ENCODE measurements around the gene MAP4K4. TPM values are rescaled to one million over a fixed set of nuclear protein-coding genes. Genes with fewer than 3 reads are reported as not detected.

Gene MAP4K4
- 100 to 1,000 TPM; 129 to 142 TPM for total RNA-seq

DNA sequence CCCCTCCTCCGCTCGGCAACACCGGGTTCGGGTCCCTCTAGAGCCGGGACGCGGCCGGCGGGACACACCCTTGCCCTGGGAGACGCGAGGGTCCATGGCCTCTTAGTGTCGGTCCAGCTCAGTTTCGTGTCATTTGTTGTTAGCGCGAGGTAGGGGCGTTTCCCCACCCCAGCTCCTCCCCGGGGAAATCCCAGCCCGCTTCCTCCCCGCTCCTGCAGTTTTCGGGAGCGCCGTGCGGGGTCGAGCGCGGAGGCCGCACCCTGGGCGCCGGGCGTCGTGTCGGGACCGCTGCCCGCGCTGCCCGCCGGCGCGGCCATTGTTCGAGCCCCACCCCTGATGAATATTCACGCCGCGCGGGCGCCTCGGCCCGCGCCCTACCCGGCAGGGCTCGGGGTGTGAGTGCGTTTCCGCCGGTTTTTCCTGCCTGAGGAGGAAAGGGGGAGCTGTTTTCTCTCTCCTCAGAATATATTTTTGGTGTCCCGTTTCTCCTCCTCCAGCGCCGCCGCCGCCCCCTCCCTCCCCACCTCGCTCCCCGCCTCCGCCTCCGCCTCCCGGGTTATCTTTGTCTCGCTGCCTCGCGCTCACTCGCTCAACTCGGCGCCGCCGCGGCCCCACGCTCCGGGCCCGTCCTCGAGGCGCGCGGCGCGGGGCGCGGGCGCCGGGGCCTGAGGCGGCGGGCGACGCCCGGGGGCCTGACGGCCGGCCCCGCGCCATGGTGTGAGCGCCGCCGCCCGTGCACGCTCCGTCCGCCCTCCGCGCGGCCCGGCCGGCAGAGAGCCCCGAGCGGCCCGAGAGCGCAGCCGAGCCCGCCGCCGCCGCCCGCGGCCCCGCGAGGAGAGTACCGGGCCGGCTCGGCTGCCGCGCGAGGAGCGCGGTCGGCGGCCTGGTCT, at the start of gene MAP4K4:
Gene MAP4K4 (plus strand): TSS at position 584 of the 890 bp plus-strand sequence. CDS start 374 bp downstream, outside the sequence.
- POLR2A ChIA-PET, result interaction anchor here (1.0 kb wide), 1 partner anchor 20 kb away, joined by 3 read pairs; no protein-coding TSS in a partner anchor
- Mint-ChIP-seq H3K36me3 (ENCODE audit: low read depth) (peaks cover 18% of the 10 kb centered on the region), H3K4me1 (peaks cover 19% of the 10 kb centered on the region), H3K27ac (peak within 1 kb of the TSS; percentile 95), H3K9me3 (peaks cover 3% of the 10 kb centered on the region), H3K27me3 (no peaks in the 10 kb centered on the region), H3K4me3 (peak within 1 kb of the TSS; percentile 81)
- DNase-seq, result peak; percentile 84
- CTCF ChIA-PET, result interaction anchor here (0.6 to 1.9 kb wide), 5 partner anchors 10 to 250 kb away, joined by 3 to 9 read pairs (median 6); no protein-coding TSS in a partner anchor

DNA sequence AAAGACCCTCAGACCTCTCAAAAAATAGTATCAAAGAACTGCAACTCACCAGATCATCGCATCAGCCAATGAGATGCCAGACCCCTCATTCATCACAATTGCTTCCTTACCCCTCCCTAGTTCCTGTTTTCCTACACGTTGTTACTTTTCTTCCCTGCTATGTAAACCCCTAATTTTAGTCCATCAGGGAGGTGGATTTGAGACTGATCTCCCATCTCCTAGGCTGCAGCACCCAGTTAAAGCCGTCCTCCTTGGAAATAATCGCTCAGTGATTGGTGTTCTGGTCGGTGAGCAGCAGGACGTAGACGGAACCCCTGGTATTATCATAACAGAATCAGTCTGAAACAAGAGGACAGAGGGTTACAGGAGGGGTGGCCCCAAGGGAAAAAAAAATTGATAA, 44.0 kb upstream of the MAP4K4 start:
- ChIA-PET CTCF (interaction anchor here (0.6 kb wide), 1 partner anchor 1905 kb away, joined by 3 read pairs; no protein-coding TSS in a partner anchor), POLR2A (no interaction called here)
- no peaks in the 10 kb centered on the region for H3K27me3 Mint-ChIP-seq
- DNase-seq, result no peak
- H3K4me1 Mint-ChIP-seq, result peaks cover 21% of the 10 kb centered on the region
- peak overlapping the region; percentile 6 for H3K27ac Mint-ChIP-seq
- peaks cover 5% of the 10 kb centered on the region for H3K9me3 Mint-ChIP-seq
- H3K36me3 Mint-ChIP-seq (ENCODE audit: low read depth), result peaks cover 7% of the 10 kb centered on the region
- no peak overlapping the region for H3K4me3 Mint-ChIP-seq

- no peak overlapping the region for H3K4me3 Mint-ChIP-seq
- peaks cover 7% of the 10 kb centered on the region for H3K36me3 Mint-ChIP-seq (ENCODE audit: low read depth)
- H3K9me3 Mint-ChIP-seq, result peaks cover 5% of the 10 kb centered on the region
- ChIA-PET CTCF (no interaction called here), POLR2A (interaction anchor here (0.7 kb wide), 1 partner anchor 10 kb away, joined by 4 read pairs; no protein-coding TSS in a partner anchor)
- no peak for DNase-seq
- peaks cover 19% of the 10 kb centered on the region for H3K4me1 Mint-ChIP-seq
- no peaks in the 10 kb centered on the region for H3K27me3 Mint-ChIP-seq
- no peak overlapping the region for H3K27ac Mint-ChIP-seq
Observed at GRCh38 chr2:101655702-101656422, 41.6 kb upstream of the MAP4K4 start.

- H3K9me3 Mint-ChIP-seq, result peaks cover 5% of the 10 kb centered on the region
- no peak overlapping the region for H3K27ac Mint-ChIP-seq
- CTCF ChIA-PET, result no interaction called here
- H3K4me3 Mint-ChIP-seq, result no peak overlapping the region
- POLR2A ChIA-PET, result no interaction called here
- DNase-seq, result no peak
- H3K27me3 Mint-ChIP-seq, result no peaks in the 10 kb centered on the region
- H3K4me1 Mint-ChIP-seq, result peaks cover 3% of the 10 kb centered on the region
- peaks cover 4% of the 10 kb centered on the region for H3K36me3 Mint-ChIP-seq (ENCODE audit: low read depth)
Observed at GRCh38 chr2:101657787-101658186, 39.7 kb upstream of the MAP4K4 start.

DNA sequence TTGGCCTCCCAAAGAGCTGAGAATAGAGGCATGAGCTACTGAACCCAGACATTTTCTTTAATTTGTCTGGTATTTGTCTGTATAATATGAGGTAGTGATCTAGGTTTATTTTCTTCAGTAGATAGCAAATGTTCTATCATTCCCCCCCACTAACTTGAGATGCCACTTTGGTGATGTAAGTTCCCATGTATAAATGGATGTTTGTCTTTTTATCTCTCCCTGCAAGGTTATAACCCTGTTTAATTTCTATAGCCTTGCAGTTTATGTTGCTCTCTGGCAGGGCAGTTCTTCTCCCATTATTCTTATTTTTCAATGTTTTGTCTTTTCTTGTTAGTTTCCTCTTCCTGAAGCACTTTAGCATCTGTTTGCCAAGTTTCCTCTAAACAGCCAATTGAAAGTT, 39.1 kb upstream of the MAP4K4 start:
- POLR2A ChIA-PET, result no interaction called here
- CTCF ChIA-PET, result no interaction called here
- Mint-ChIP-seq H3K27me3 (no peaks in the 10 kb centered on the region), H3K9me3 (peaks cover 3% of the 10 kb centered on the region), H3K27ac (no peak overlapping the region), H3K4me1 (peaks cover 2% of the 10 kb centered on the region), H3K36me3 (ENCODE audit: low read depth) (peaks cover 3% of the 10 kb centered on the region), H3K4me3 (no peak overlapping the region)
- no peak for DNase-seq

- ChIA-PET POLR2A (interaction anchor here (0.5 kb wide), 1 partner anchor 20 kb away, joined by 10 read pairs; no protein-coding TSS in a partner anchor), CTCF (interaction anchor here (2.1 kb wide), 1 partner anchor 27 kb away, joined by 6 read pairs; no protein-coding TSS in a partner anchor)
- DNase-seq, result no peak
- no peaks in the 10 kb centered on the region for H3K27me3 Mint-ChIP-seq
- no peak overlapping the region for H3K4me3 Mint-ChIP-seq
- H3K4me1 Mint-ChIP-seq, result no peaks in the 10 kb centered on the region
- H3K36me3 Mint-ChIP-seq (ENCODE audit: low read depth), result no peaks in the 10 kb centered on the region
- peaks cover 1% of the 10 kb centered on the region for H3K9me3 Mint-ChIP-seq
- no peak overlapping the region for H3K27ac Mint-ChIP-seq
Observed at GRCh38 chr2:101665312-101665711, 32.2 kb upstream of the MAP4K4 start.

DNA sequence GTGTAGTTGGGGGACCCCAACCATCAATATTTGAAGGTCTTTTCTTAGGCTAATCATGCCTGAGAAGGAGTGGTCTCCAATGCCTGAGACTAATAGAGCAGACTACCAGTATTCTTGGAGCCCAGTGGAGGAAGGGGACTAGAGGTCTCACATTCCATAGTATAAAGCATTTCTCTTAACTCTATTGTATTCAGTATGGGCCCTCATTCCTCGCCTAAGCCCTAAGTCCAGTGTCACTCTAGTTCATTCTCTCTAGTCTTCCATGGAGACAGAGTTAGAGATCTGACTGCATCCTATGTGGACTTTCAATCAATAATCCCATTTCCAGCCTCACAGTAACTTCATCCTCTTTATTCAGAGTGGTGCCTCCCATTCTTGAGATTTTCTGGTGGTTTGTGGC, 29.7 kb upstream of the MAP4K4 start:
- Mint-ChIP-seq H3K27ac (no peak overlapping the region), H3K4me3 (no peak overlapping the region), H3K4me1 (peaks cover 3% of the 10 kb centered on the region), H3K27me3 (no peaks in the 10 kb centered on the region), H3K36me3 (ENCODE audit: low read depth) (peaks cover 9% of the 10 kb centered on the region), H3K9me3 (peaks cover 15% of the 10 kb centered on the region)
- CTCF ChIA-PET, result interaction anchor here (1.0 kb wide), 1 partner anchor 39 kb away, joined by 4 read pairs; no protein-coding TSS in a partner anchor
- POLR2A ChIA-PET, result interaction anchor here (0.7 kb wide), 1 partner anchor 76 kb away, joined by 3 read pairs; no protein-coding TSS in a partner anchor
- no peak for DNase-seq

- ChIA-PET CTCF (interaction anchor here (0.6 to 1.0 kb wide), 3 partner anchors 17 to 148 kb away, joined by 3 to 7 read pairs (median 3); no protein-coding TSS in a partner anchor), POLR2A (no interaction called here)
- H3K4me3 Mint-ChIP-seq, result no peak overlapping the region
- DNase-seq, result no peak
- no peaks in the 10 kb centered on the region for H3K27me3 Mint-ChIP-seq
- peaks cover 9% of the 10 kb centered on the region for H3K36me3 Mint-ChIP-seq (ENCODE audit: low read depth)
- peaks cover 24% of the 10 kb centered on the region for H3K9me3 Mint-ChIP-seq
- H3K27ac Mint-ChIP-seq, result no peak overlapping the region
- H3K4me1 Mint-ChIP-seq, result peaks cover 10% of the 10 kb centered on the region
Observed at GRCh38 chr2:101672047-101672446, 25.5 kb upstream of the MAP4K4 start.

DNA sequence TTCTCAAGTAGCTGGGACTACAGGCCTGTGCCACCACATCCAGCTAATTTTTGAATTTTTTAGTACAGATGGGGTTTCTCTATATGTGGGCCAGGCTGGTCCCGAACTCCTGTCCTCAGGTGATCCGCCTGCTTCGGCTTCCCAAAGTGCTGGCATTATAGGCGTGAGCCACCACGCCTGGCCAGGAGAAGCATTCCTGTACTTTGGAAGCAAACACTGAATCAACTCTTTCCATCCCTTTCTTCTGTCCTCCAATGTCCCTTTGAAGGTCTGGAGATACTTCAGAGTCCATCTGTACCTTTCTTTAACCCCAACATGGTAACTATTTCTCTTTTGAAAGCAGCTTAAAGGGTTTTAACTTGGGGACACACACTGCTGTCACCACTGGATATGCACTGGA, 23.6 kb upstream of the MAP4K4 start:
- ChIA-PET CTCF (interaction anchor here (1.9 kb wide), 1 partner anchor 18 kb away, joined by 5 read pairs; no protein-coding TSS in a partner anchor), POLR2A (no interaction called here)
- H3K27ac Mint-ChIP-seq, result no peak overlapping the region
- no peak overlapping the region for H3K4me3 Mint-ChIP-seq
- H3K4me1 Mint-ChIP-seq, result peaks cover 10% of the 10 kb centered on the region
- H3K27me3 Mint-ChIP-seq, result no peaks in the 10 kb centered on the region
- H3K36me3 Mint-ChIP-seq (ENCODE audit: low read depth), result peaks cover 9% of the 10 kb centered on the region
- H3K9me3 Mint-ChIP-seq, result peaks cover 30% of the 10 kb centered on the region
- no peak for DNase-seq

GRCh38 chr2:101675512-101675911, 22.0 kb upstream of the MAP4K4 start:
- peaks cover 9% of the 10 kb centered on the region for H3K36me3 Mint-ChIP-seq (ENCODE audit: low read depth)
- peaks cover 27% of the 10 kb centered on the region for H3K9me3 Mint-ChIP-seq
- DNase-seq, result no peak
- no peak overlapping the region for H3K4me3 Mint-ChIP-seq
- ChIA-PET POLR2A (no interaction called here), CTCF (no interaction called here)
- H3K27me3 Mint-ChIP-seq, result no peaks in the 10 kb centered on the region
- H3K27ac Mint-ChIP-seq, result no peak overlapping the region
- peaks cover 10% of the 10 kb centered on the region for H3K4me1 Mint-ChIP-seq

DNA sequence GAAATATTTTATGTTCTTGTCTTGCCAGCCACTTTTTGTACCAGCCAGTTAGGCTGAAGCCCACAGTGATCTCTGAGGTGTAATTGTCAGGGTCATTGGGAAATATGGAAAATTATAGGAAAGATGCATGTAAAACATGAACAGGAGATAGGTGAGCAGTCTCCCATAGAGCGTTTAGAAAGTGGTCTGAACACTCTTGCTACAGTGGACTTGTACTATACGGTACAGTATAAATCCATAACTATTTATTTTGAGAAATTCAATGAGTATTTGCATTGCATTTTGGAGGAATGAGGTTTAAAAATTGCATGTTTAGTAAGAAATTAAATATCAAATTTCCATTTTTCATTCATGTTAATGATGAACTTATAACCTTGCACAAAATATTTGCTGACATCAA, 20.8 kb upstream of the MAP4K4 start:
- H3K27ac Mint-ChIP-seq, result no peak overlapping the region
- H3K4me3 Mint-ChIP-seq, result no peak overlapping the region
- H3K9me3 Mint-ChIP-seq, result peaks cover 24% of the 10 kb centered on the region
- CTCF ChIA-PET, result no interaction called here
- H3K27me3 Mint-ChIP-seq, result no peaks in the 10 kb centered on the region
- DNase-seq, result no peak
- peaks cover 7% of the 10 kb centered on the region for H3K36me3 Mint-ChIP-seq (ENCODE audit: low read depth)
- peaks cover 8% of the 10 kb centered on the region for H3K4me1 Mint-ChIP-seq
- POLR2A ChIA-PET, result no interaction called here

GRCh38 chr2:101677658-101678057, 19.8 kb upstream of the MAP4K4 start:
- peaks cover 15% of the 10 kb centered on the region for H3K9me3 Mint-ChIP-seq
- DNase-seq, result no peak
- no peaks in the 10 kb centered on the region for H3K36me3 Mint-ChIP-seq (ENCODE audit: low read depth)
- H3K4me3 Mint-ChIP-seq, result no peak overlapping the region
- H3K27me3 Mint-ChIP-seq, result no peaks in the 10 kb centered on the region
- peaks cover 7% of the 10 kb centered on the region for H3K4me1 Mint-ChIP-seq
- no peak overlapping the region for H3K27ac Mint-ChIP-seq
- CTCF ChIA-PET, result no interaction called here
- POLR2A ChIA-PET, result no interaction called here

DNA sequence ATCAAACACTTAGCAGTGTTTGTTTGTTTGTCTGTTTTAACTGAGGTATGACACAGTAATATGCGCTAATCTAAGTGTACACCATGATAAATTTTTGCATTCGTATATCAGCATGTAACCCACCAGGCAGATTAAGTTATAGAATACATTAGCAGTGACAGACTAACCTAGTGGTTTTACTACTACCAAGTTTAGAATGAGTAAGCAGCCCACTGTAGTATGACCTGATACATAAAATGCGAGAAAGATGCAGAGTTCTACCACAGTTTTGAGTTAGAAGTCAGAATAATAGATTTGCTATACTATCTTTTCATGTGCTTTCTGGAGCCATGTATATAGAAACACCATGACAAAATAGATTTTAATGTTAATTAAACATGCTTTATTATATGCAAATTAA, 19.1 kb upstream of the MAP4K4 start:
- POLR2A ChIA-PET, result no interaction called here
- no peaks in the 10 kb centered on the region for H3K36me3 Mint-ChIP-seq (ENCODE audit: low read depth)
- H3K4me1 Mint-ChIP-seq, result peaks cover 7% of the 10 kb centered on the region
- no peak for DNase-seq
- H3K27ac Mint-ChIP-seq, result no peak overlapping the region
- no peak overlapping the region for H3K4me3 Mint-ChIP-seq
- CTCF ChIA-PET, result interaction anchor here (0.6 kb wide), 1 partner anchor 311 kb away, joined by 3 read pairs; no protein-coding TSS in a partner anchor
- H3K9me3 Mint-ChIP-seq, result peaks cover 15% of the 10 kb centered on the region
- no peaks in the 10 kb centered on the region for H3K27me3 Mint-ChIP-seq

All from activated CD4-positive, alpha-beta T cell treated with anti-CD3 and anti-CD28 coated beads, Interleukin-2, amount 10 ng/mL, durations not matched to agents 7 days and 5 days (primary cell).